ENCODE results near the gene LRRC53.

DNA sequence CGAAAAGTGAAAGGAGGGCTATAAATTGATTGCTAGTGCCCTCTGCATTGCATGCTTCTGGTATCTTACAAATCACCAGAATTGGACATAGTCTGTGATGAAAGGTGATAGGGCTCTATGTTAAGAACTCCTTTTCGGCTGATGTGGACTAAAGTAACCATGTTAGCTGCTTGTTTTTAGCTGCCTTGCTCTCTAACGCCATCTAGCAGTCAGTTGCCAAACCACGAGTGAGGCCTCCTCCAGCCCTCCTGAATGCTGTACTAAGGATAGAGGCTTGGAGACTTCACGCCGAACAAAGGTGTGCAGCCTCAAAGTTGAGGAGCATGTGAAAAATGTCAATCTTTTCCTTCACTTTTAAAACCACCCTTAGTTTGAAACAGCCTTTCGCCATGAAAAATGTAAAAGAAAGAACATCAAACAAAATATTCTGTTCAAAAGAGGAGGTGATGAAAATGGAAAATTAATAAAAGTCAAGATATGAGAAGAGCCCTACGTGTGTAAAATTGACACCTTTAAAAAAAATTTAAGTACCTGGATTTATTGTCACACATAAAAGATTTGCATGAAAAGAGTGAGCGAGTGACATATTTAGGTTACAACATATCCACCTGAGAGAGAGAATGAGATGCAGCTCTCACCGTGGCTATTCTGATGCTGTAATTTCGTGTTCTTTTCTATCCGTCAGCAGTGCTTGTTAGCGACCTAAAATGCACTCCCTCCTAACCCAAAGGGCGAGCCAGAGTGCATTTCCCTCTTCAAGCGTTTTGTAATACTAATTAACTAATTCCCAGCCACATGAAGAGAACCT, 8.1 kb downstream of the LRRC53 start:
- TF ChIP-seq EZH2phosphoT487 (IDR thresholded peaks at IDR 0.05; ENCODE audit: low read length) (no peak), CTCF (IDR thresholded peaks at IDR 0.05; ENCODE audit: low read length) (peak; percentile 78), EZH2 (optimal IDR thresholded peaks at IDR 0.05; ENCODE audit: low read depth, low read length) (no peak)

Data from MM.1S (cell line).